GM21717 (cell line): ENCODE results near the gene ALG12.

ENCODE experiments used
- ATAC-seq: cut with Tn5 transposase; IDR thresholded peaks from one replicate; pipeline ENCODE4 v1.9.1; 2021; ENCODE audit warnings: mild to moderate bottlenecking, moderate library complexity; ENCODE audit not compliant: unreplicated experiment

Gene ALG12

GRCh38 chr22:49892226-49892899 lies 25.9 kb downstream of the ALG12 start:
- ATAC-seq = no peak

DNA sequence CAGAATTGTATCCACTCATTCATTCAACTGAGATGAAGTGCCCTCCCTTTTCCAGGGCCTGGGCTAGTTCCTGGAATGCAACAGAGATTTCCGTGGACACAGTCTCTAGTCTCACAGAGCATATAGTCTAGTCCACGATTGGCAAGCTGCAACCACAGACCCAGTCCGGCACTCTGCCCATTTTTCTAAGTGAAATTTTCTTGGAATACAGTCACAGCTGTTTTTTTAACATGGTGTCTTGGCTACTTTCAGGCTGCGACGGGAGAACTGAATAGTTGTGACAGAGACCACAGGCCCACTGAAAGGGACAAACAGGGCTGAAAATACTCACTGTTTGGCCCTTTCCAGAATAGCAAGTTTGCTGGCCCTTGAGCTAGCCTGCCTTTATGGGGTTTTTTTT lies 29.2 kb downstream of the ALG12 start:
- ATAC-seq = no peak

DNA sequence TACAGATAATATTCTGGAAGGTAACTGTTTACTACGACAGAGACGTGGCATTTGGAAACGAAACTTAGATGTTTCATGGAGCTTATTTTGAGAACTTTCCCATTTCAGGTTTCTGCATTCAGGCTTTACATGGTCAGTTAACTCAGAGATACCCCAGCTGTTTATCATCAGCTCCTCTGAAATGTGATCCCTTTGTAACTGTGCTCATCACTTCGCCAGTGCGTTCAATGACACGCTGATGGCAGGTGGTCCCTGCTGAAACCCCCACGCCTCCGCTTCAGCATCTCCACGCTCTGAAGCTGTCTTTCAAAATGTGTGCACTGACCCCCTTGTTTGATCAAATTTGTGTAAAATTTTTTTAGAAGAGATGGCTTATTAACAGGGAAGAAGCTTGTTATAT lies 30.5 kb downstream of the ALG12 start:
- no peak for ATAC-seq

DNA sequence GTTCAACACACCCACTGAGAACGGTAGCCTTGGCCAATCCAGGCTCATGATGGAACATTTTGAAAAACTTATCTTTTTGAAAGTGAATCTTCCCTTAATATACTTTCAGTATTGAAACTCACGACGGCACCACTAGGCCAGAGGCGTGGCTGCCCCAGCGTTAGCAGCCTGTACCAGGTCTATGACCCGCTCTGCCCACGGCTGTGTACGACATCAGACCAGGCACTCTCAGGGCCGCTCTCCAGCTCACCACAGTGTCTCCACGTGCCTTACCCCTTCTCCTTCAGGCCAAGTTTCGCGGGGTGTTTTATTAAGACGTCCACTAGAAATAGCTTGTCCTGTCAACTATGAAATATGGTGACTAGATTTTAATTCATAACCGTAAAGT lies 31.2 kb downstream of the ALG12 start:
- no peak for ATAC-seq

GRCh38 chr22:49886346-49887063 lies 31.7 kb downstream of the ALG12 start:
- ATAC-seq = no peak

DNA sequence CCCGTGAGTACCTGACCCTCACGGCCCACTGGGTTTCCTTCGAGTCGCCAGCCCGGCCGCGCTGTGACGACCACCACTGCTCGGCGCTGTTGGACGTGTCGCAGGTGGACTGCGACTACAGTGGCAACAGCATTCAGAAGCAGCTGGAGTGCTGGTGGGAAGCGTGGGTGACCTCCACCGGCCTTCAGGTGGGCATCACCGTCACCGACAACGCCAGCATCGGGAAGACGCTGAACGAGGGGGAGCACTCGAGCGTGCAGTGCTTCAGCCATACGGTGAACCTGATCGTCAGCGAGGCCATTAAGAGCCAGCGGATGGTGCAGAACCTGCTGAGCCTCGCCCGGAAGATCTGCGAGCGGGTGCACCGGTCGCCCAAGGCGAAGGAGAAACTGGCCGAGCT lies 32.4 kb downstream of the ALG12 start:
- no peak for ATAC-seq

- ATAC-seq = no peak
Measured at GRCh38 chr22:49885281-49885680, 33.0 kb downstream of the ALG12 start.

GRCh38 chr22:49884503-49885260 lies 33.6 kb downstream of the ALG12 start:
- no peak for ATAC-seq

DNA sequence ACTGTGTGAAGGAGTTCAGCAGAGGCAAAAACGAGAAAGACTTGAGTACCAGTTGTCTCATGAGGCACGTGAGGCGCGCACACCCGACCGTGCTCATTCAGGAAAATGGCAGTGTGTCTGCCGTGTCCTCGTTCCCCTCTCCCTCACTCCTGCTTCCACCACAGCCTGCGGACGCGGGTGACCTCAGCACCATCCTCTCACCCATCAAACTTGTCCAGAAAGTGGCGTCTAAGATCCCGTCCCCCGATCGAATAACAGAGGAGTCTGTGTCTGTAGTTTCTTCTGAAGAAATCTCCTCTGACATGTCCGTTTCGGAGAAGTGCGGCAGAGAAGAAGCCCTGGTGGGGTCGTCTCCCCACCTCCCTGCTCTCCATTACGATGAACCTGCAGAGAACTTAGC lies 34.2 kb downstream of the ALG12 start:
- ATAC-seq = no peak

DNA sequence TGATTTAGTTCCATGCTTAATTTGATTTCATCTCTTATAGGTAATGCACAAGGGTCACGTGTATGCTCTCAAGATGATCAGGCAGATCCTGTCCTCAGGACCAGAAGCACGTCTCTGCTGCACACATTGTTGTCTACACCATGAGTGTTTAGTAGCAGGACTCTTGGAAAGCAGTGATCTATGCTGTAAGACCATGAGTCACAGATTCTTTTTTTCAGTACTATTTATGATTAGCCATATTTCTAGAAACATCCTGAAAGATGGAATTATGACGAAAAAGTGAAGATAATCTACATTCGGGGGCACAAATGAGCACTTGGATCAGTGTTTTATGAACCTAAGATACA lies 35.0 kb downstream of the ALG12 start:
- ATAC-seq = no peak

- no peak for ATAC-seq
Measured at GRCh38 chr22:49882519-49883293, 35.5 kb downstream of the ALG12 start.

GRCh38 chr22:49881856-49882255 lies 36.4 kb downstream of the ALG12 start:
- no peak for ATAC-seq

DNA sequence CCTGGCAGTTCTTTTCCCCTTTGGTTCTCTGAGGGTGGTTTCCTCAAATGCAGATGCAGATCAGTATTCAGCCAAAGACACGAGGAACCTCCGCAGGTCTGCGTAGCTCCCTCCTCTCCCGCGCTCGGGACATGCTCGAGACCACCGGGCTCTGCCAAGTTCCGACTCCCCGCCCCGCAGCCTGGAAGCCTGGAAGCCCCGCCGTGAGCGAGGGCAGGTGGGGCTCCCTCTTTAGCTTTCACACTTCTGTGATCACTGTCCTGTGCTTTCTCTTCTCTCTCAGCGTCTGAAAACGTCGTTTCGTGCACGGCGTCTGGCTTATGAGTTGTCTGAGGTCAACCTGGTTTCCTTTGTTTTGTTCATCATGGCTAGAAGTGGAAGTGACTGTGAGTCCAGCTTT lies 38.0 kb downstream of the ALG12 start:
- no peak for ATAC-seq

GRCh38 chr22:49879871-49880270 lies 38.4 kb downstream of the ALG12 start:
- no peak for ATAC-seq

GRCh38 chr22:49878206-49878605 lies 40.0 kb downstream of the ALG12 start:
- ATAC-seq = no peak

DNA sequence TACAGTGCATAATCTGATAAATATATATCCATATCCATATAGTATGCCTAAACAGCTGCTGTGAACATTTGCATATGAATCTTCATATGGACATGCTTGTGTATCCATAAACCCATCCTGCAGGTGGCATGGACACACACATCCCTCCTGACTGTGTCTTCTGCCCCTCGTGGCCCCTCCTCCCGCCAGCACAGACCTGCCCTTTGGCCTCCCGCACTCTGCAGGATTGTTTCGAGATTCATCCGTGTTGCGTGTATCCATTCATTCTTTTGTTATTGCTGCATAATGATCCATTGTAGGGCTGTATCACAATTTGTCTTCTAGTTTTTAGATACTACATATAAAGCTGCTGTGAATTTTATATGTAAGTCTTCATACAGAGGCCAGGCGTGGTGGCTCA lies 40.6 kb downstream of the ALG12 start:
- ATAC-seq = no peak

GRCh38 chr22:49873228-49873940 lies 44.9 kb downstream of the ALG12 start:
- ATAC-seq = no peak

GRCh38 chr22:49872347-49872746 lies 45.9 kb downstream of the ALG12 start:
- ATAC-seq = no peak

GRCh38 chr22:49871482-49871881 lies 46.8 kb downstream of the ALG12 start:
- no peak for ATAC-seq

DNA sequence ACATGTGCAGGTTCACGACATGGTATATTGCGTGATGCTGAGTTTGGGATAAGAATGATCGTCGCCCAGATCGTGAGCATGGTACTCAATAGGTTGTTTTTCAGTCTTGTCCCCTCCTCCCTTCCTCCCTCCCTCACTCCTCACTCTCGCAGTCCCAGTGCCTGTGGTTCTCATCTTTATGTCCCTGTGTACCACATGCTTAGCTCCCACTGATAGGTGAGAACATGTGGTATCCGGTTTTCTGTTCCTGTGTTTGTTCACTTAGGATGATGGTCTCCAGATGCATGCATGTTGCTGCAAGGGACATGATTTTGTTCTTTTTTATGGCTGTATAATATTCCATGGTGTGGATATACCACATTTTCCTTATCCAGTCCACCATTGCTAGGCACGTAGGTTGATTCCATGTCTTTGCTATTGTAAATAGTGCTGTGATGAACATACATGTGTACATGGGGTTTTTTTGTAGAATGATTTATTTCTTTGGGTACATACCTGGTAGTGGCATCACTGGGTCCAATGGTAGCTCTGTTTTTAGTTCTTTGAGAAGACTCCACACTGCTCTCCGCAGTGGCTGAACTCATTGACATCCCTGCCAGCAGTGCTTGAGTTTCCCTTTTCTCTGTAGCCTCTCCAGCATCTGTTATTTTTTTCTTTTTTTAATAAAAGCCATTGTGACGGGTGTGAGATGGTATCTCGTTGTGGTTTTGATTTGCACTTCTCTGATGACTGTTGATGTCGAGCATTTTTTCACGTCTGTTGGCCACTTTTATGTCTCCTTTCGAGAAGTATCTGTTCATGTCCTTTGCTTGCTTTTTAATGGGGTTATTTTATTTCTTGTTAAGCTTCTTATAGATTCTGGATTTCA lies 48.2 kb downstream of the ALG12 start:
- no peak for ATAC-seq
